Testis (tissue), 3 donors: ENCODE data around the gene KLHL26. TPM values are rescaled to one million over a fixed set of nuclear protein-coding genes. Genes with fewer than 3 reads are reported as not detected.

Source experiments
- DNase-seq: peaks from one replicate; pipeline ENCODE4 v3.0.0-alpha.2; 2019
- H3K27ac ChIP-seq, 2 donors: fragments of 200-600 bp; sonication (generic); one replicate each; pipeline ENCODE4 v1.5.1; 2019
- H3K27me3 ChIP-seq: fragments of 200-600 bp; sonication (generic); one replicate; pipeline ENCODE4 v1.5.1; 2019
- H3K36me3 ChIP-seq: fragments of 200-600 bp; sonication (generic); one replicate; pipeline ENCODE4 v1.5.1; 2017; ENCODE audit warnings: low read depth; ENCODE audit errors: missing control alignments
- H3K4me1 ChIP-seq: fragments of 200-600 bp; sonication (generic); one replicate; pipeline ENCODE4 v1.5.1; 2019
- H3K4me3 ChIP-seq, 2 donors: fragments of 200-600 bp; sonication (generic); one replicate each; pipeline ENCODE4 v1.5.1; 2017 to 2019
- H3K9me3 ChIP-seq: fragments of 200-600 bp; sonication (generic); one replicate; pipeline ENCODE4 v1.5.1; 2017
- CTCF ChIP-seq, 3 experiments: fragments of 450-650 bp in 2 of 3; fragments of 200-600 bp in 1 of 3; sonication (generic) in 1 of 3; IDR thresholded peaks; one replicate each; pipeline ENCODE4 v1.5.1; 2016 to 2019; ENCODE audit warnings: antibody characterized with exemption in 3 of 3, mild to moderate bottlenecking in 2 of 3, moderate library complexity in 1 of 3
- POLR2A ChIP-seq: fragments of 450-650 bp; IDR thresholded peaks from one replicate; pipeline ENCODE4 v1.6.1; 2017; ENCODE audit warnings: antibody characterized with exemption, mild to moderate bottlenecking, moderate library complexity
- WGBS, 2 donors: methylation state at CpG; one replicate each; pipeline ENCODE4 v1.1.5; 2018; 5-methylcytosine and 5-hydroxymethylcytosine counted together
- intact Hi-C: fragments of 100-400 bp; cut with DNase I; formaldehyde crosslinking; loops from one replicate; pipeline ENCODE4 v1.15.1; 2023; ENCODE audit warnings: low total_unique reads
- polyA plus RNA-seq: library from polyadenylated mRNA; stranded (reverse); fragments of 350-450 nt; fragmentation: Illumina TruSeq; extraction: RNeasy Lipid Tissue Mini Kit (QIAGEN cat#74804); gene quantifications from one replicate; pipeline ENCODE4 v1.2.3, GENCODE V29; 2014; ENCODE audit warnings: low read depth, low replicate concordance; ENCODE audit not compliant: insufficient read depth
- total RNA-seq, 2 donors: library from RNA; depleted of rRNA; stranded (reverse); fragments of >200 nt; gene quantifications; one replicate each; pipeline ENCODE4 v1.2.3, GENCODE V29; 2016

Gene KLHL26
- total and polyA plus RNA-seq, 3 donors from 2014 or later = 10.6 to 32.3 (median 16.5) TPM

GRCh38 chr19:18605546-18606280 is 31.1 kb upstream of the KLHL26 start:
- Histone ChIP-seq H3K4me3 (peak overlapping the region; percentile 6 to 36), H3K36me3 (no peaks in the 10 kb centered on the region), H3K27me3 (no peaks in the 10 kb centered on the region), H3K9me3 (no peaks in the 10 kb centered on the region), H3K27ac (no peak overlapping the region), H3K4me1 (peaks cover 9% of the 10 kb centered on the region)
- WGBS, 2 donors = 2 to 5% methylated on average over 10 to 36 of the region's 65 CpGs
- TF ChIP-seq CTCF (IDR thresholded peaks at IDR 0.05) (no peak), POLR2A (no peak)
- no peak for DNase-seq
- intact Hi-C loops = no loop called here

- Histone ChIP-seq H3K4me3 (peak within 1 kb of the TSS; percentile 6 to 36), H3K27me3 (no peaks in the 10 kb centered on the region), H3K36me3 (no peaks in the 10 kb centered on the region), H3K4me1 (peaks cover 11% of the 10 kb centered on the region), H3K9me3 (no peaks in the 10 kb centered on the region), H3K27ac (no peak within 1 kb of the TSS)
- intact Hi-C loops = no loop called here
- WGBS, 2 donors = 0 to 1% methylated on average over 7 to 34 of the region's 116 CpGs
- TF ChIP-seq CTCF (IDR thresholded peaks at IDR 0.05) = no peak
- TF ChIP-seq POLR2A = no peak
- DNase-seq = no peak
Observed at GRCh38 chr19:18606281-18607225, 30.3 kb upstream of the KLHL26 start, which contains the start of gene CRLF1. Gene CRLF1, minus strand, starts transcription at chr19:18606799. Its CDS starts 143 bp downstream, at chr19:18606656.

- peaks cover 16% of the 10 kb centered on the region for H3K4me1 ChIP-seq
- no peaks in the 10 kb centered on the region for H3K27me3 ChIP-seq
- H3K4me3 ChIP-seq = peak overlapping the region in 1 of 2 donors; percentile 18
- TF ChIP-seq CTCF (IDR thresholded peaks at IDR 0.05) (no peak), POLR2A (no peak)
- DNase-seq = no peak
- H3K36me3 ChIP-seq = no peaks in the 10 kb centered on the region
- intact Hi-C loops = no loop called here
- no peaks in the 10 kb centered on the region for H3K9me3 ChIP-seq
- no peak overlapping the region for H3K27ac ChIP-seq
- WGBS, 2 donors = 1 to 2% methylated on average over 31 to 68 of the region's 68 CpGs
Observed at GRCh38 chr19:18607226-18608101, 29.4 kb upstream of the KLHL26 start.

- Histone ChIP-seq H3K36me3 (no peaks in the 10 kb centered on the region), H3K4me1 (peaks cover 16% of the 10 kb centered on the region), H3K9me3 (no peaks in the 10 kb centered on the region), H3K27me3 (no peaks in the 10 kb centered on the region), H3K27ac (no peak overlapping the region), H3K4me3 (no peak overlapping the region)
- WGBS, 2 donors = 23 to 35% methylated on average over 3 to 5 of the region's 5 CpGs
- TF ChIP-seq CTCF (IDR thresholded peaks at IDR 0.05) = no peak
- no peak for TF ChIP-seq POLR2A
- DNase-seq = no peak
- intact Hi-C loops = no loop called here
Observed at GRCh38 chr19:18608102-18608804, 28.6 kb upstream of the KLHL26 start.
